Lower leg skin (tissue), 4 donors: ENCODE data around the gene GARS1. TPM values are rescaled to one million over a fixed set of nuclear protein-coding genes. Genes with fewer than 3 reads are reported as not detected.
"Not testable (repeated sequence)": the region's sequence is repeated elsewhere in the genome, so short reads cannot be mapped to it uniquely, and the experiment has no call there.

Source experiments
- DNase-seq, 2 donors: peaks; one replicate each; pipeline ENCODE4 v3.0.0-alpha.2; 2019; ENCODE audit warnings: low spot score in 2 of 2
- H3K4me3 ChIP-seq: fragments of 200-600 bp; sonication (generic); 2 replicates; pipeline ENCODE4 v1.5.1; 2017; ENCODE audit warnings: mild to moderate bottlenecking, low read depth; ENCODE audit not compliant: poor library complexity, severe bottlenecking
- CTCF ChIP-seq, 3 donors: fragments of 450-650 bp; IDR thresholded peaks; one replicate each; pipeline ENCODE4 v1.5.1; 2016; ENCODE audit warnings: antibody characterized with exemption in 3 of 3, mild to moderate bottlenecking in 3 of 3, moderate library complexity in 2 of 3
- POLR2A ChIP-seq, 2 donors: fragments of 450-650 bp; IDR thresholded peaks; one replicate each; pipeline ENCODE4 v1.6.1; 2016 to 2017; ENCODE audit warnings: antibody characterized with exemption in 2 of 2, mild to moderate bottlenecking in 1 of 2, moderate library complexity in 1 of 2
- WGBS, 2 donors: methylation state at CpG; one replicate each; pipeline ENCODE4 v1.1.5; 2018; 5-methylcytosine and 5-hydroxymethylcytosine counted together
- intact Hi-C: fragments of 100-400 bp; cut with DNase I; formaldehyde crosslinking; loops from one replicate; pipeline ENCODE4 v1.15.0; 2023; ENCODE audit warnings: low total_unique reads
- total RNA-seq, 4 donors: library from RNA; depleted of rRNA; stranded (reverse); fragments of >200 nt; gene quantifications; one replicate each; pipeline ENCODE4 v1.1.0, GENCODE V29; 2016

Gene GARS1
- total RNA-seq, 4 donors from 2014 or later: 73.2 to 107 (median 99.8) TPM

GRCh38 chr7:30633223-30633622 is 38.5 kb downstream of the GARS1 start:
- no peak for DNase-seq
- no peak for TF ChIP-seq POLR2A (IDR thresholded peaks at IDR 0.05)
- no peak for TF ChIP-seq CTCF (IDR thresholded peaks at IDR 0.05)
- H3K4me3 ChIP-seq: no peak overlapping the region
- intact Hi-C loops: no loop called here
- 75% methylated on average over 3 of the region's 3 CpGs for WGBS, 2 donors

- intact Hi-C loops: no loop called here
- no peak for DNase-seq
- WGBS, 2 donors: 97 to 100% methylated on average over 1 of the region's 1 CpG
- no peak overlapping the region for H3K4me3 ChIP-seq
- TF ChIP-seq POLR2A (IDR thresholded peaks at IDR 0.05) (no peak), CTCF (IDR thresholded peaks at IDR 0.05) (no peak)
Measured at GRCh38 chr7:30634193-30634626, 39.5 kb downstream of the GARS1 start.

GRCh38 chr7:30634634-30635201 is 40.0 kb downstream of the GARS1 start:
- no peak for DNase-seq
- TF ChIP-seq CTCF (IDR thresholded peaks at IDR 0.05): no peak
- TF ChIP-seq POLR2A (IDR thresholded peaks at IDR 0.05): no peak
- intact Hi-C loops: no loop called here
- 88 to 89% methylated on average over 6 of the region's 6 CpGs for WGBS, 2 donors
- no peak overlapping the region for H3K4me3 ChIP-seq

- DNase-seq: no peak
- TF ChIP-seq CTCF (IDR thresholded peaks at IDR 0.05) (no peak), POLR2A (IDR thresholded peaks at IDR 0.05) (no peak)
- H3K4me3 ChIP-seq: no peak overlapping the region
- WGBS, 2 donors: 96% methylated on average over 6 of the region's 6 CpGs
- intact Hi-C loops: no loop called here
Measured at GRCh38 chr7:30635798-30636197, 41.1 kb downstream of the GARS1 start.

GRCh38 chr7:30642322-30642721 is 47.6 kb downstream of the GARS1 start:
- intact Hi-C loops, H3K4me3 ChIP-seq, DNase-seq: not testable (repeated sequence)
- WGBS, 2 donors: 71 to 84% methylated on average over 14 to 20 of the region's 29 CpGs

- DNase-seq: no peak
- no peak overlapping the region for H3K4me3 ChIP-seq
- intact Hi-C loops: no loop called here
- TF ChIP-seq POLR2A (IDR thresholded peaks at IDR 0.05): no peak
- no peak for TF ChIP-seq CTCF (IDR thresholded peaks at IDR 0.05)
- 82 to 86% methylated on average over 4 of the region's 4 CpGs for WGBS, 2 donors
Measured at GRCh38 chr7:30642789-30643188, 48.1 kb downstream of the GARS1 start.
